Activated T-cell treated with anti-CD3 and anti-CD28 coated beads, Interleukin-2, amount 50 U/mL, for 24 hours (primary cell): ENCODE measurements around the gene CRTC3.
"Not testable (repeated sequence)": the region's sequence is repeated elsewhere in the genome, so short reads cannot be mapped to it uniquely, and the experiment has no call there.

Experiments
- DNase-seq: peaks from one replicate; pipeline ENCODE4 v3.0.0-alpha.2; 2020
- H3K27ac Mint-ChIP-seq: 2 replicates; pipeline ENCODE4 v1.8.0; 2020; ENCODE audit warnings: mild to moderate bottlenecking, mixed read lengths
- H3K27me3 Mint-ChIP-seq: 2 replicates; pipeline ENCODE4 v1.8.0; 2020; ENCODE audit warnings: mixed read lengths
- H3K36me3 Mint-ChIP-seq: 2 replicates; pipeline ENCODE4 v1.8.0; 2020; ENCODE audit warnings: low read depth, mixed read lengths
- H3K4me1 Mint-ChIP-seq: 2 replicates; pipeline ENCODE4 v1.8.0; 2020; ENCODE audit warnings: low read depth, mixed read lengths
- H3K4me3 Mint-ChIP-seq: 2 replicates; pipeline ENCODE4 v1.8.0; 2020; ENCODE audit warnings: mild to moderate bottlenecking, moderate library complexity, mixed read lengths
- H3K9me3 Mint-ChIP-seq: 2 replicates; pipeline ENCODE4 v1.8.0; 2020; ENCODE audit warnings: mixed read lengths

CRTC3 gene

GRCh38 chr15:90665288-90666134 is 135.8 kb downstream of the CRTC3 start:
- peak; percentile 74 for DNase-seq
- H3K27ac Mint-ChIP-seq: peak overlapping the region; percentile 84
- H3K27me3 Mint-ChIP-seq: peaks cover 29% of the 10 kb centered on the region
- H3K4me3 Mint-ChIP-seq: peak overlapping the region; percentile 79
- H3K36me3 Mint-ChIP-seq: no peaks in the 10 kb centered on the region
- H3K4me1 Mint-ChIP-seq: peaks cover 51% of the 10 kb centered on the region
- H3K9me3 Mint-ChIP-seq: no peaks in the 10 kb centered on the region

DNA sequence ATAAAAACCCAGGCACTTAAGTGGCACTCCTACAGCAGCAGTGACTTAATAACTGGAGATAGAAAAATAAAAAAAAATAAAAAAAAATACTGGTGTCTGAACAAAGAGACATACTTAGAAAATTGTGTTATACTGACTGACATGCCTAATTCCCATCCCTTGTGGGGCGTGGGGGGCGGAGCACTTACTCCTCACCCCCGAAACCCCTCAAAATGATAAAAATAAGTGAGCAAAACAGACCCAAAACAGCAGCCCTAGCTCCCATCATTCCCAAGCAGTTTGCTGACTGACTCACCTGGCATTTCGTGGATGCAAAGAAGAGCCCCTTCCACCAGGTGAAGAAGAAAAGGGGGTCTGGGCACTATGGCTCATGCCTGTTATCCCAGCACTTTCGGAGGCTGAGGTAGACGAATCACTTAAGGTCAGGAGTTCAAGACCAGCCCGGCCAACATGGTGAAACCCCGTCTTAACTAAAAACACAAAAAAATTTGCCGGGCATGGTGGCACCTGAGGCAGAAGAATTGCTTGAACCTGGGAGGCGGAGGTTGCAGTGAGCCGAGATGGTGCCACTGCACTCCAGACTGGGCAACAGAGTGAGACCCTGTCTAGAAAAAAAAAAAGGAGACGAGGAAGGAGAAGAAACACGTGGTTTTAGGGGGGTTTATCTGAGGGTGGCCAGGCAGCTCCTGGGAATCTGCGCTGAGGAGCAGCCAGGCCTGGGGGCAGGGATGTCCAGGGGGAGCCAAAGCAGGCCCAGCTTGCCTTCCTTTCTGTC is 136.6 kb downstream of the CRTC3 start:
- H3K36me3 Mint-ChIP-seq: no peaks in the 10 kb centered on the region
- H3K9me3 Mint-ChIP-seq: no peaks in the 10 kb centered on the region
- peaks cover 43% of the 10 kb centered on the region for H3K4me1 Mint-ChIP-seq
- H3K27ac Mint-ChIP-seq: peak overlapping the region; percentile 84
- no peak for DNase-seq
- H3K27me3 Mint-ChIP-seq: peaks cover 29% of the 10 kb centered on the region
- peak overlapping the region; percentile 79 for H3K4me3 Mint-ChIP-seq

DNA sequence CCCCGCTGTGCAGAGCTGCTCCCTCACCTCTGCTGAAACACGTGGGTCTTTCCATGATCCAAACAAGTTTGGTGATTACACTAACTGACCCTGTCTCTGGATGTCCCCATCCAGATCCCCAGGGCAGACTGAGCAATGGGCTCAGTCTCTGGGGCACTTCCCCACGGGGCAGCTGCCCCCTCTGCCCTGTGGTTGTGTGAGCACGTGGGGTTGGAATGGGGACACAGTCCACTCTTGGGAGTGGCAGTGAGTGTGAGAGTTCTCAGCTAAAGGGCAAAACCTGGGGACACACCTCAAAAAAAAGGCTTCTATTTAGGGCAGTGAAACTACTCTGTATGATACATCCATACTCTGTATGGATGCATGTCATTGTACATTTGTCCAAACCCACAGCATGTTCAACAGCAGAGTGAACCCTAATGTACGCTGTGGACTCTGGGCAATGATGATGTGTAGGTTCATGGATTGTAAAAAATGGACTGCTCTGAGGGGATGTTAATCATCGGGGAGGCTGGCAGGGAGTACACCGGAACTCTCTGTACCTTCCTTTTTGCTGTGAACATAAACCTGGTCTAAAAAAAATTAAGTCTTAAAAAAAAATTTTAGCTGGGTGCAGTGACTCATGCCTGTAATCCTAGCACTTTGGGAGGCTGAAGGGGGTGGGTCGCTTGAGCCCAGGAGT is 137.5 kb downstream of the CRTC3 start:
- no peak overlapping the region for H3K27ac Mint-ChIP-seq
- H3K9me3 Mint-ChIP-seq: no peaks in the 10 kb centered on the region
- DNase-seq: peak; percentile 23
- peaks cover 29% of the 10 kb centered on the region for H3K27me3 Mint-ChIP-seq
- H3K4me1 Mint-ChIP-seq: peaks cover 35% of the 10 kb centered on the region
- no peaks in the 10 kb centered on the region for H3K36me3 Mint-ChIP-seq
- H3K4me3 Mint-ChIP-seq: peak overlapping the region; percentile 3

DNA sequence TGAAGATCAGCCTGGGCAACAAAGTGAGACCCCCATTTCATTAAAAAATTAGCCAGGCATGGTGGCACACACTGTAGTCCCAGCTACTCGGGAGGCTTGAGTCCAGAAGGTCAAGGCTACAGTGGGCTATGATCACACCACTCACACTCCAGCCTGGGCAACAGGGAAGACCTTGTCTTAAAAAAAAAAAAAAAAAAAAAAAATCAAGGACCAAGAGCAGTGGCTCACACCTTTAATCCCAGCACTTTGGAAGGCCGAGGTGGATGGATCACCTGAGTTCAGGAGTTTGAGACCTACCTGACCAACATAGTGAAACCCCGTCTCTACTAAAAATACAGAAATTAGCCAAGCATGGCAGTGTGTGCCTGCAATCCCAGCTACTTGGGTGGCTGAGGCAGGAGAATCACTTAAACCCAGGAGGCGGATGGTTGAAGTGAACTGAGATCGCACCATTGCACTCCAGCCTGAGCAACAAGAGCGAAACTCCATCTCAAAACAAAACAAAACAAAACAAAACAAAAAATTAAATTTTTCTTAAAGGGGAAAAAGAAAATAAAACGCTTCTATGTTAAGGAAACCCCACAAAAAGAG is 138.1 kb downstream of the CRTC3 start:
- DNase-seq, H3K27ac Mint-ChIP-seq, H3K4me3 Mint-ChIP-seq, H3K9me3 Mint-ChIP-seq, H3K36me3 Mint-ChIP-seq: not testable (repeated sequence)
- peaks cover 25% of the 10 kb centered on the region for H3K27me3 Mint-ChIP-seq
- H3K4me1 Mint-ChIP-seq: peaks cover 33% of the 10 kb centered on the region

GRCh38 chr15:90670631-90671030 is 140.9 kb downstream of the CRTC3 start:
- not testable (repeated sequence) for H3K27me3 Mint-ChIP-seq

DNA sequence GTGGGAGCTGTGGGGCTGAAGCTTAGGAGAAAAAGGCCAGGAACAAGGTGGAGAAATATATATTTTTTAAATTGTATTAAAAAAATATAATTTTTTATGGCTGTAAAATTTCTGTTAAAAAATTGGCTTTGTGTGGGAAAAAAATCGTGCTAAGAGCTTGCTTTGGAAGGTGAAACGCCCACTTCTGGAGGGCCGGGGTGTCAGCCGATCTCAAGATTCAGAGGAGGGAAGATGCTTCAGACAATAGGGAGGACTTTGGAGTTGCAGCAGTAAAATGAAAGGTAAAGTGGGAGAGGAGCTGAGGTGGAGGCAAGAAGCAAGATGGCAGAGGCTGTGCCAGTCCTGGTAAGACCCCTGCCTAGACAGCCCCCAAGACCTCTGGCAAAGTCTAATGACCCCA is 141.5 kb downstream of the CRTC3 start:
- Mint-ChIP-seq H3K9me3 (no peaks in the 10 kb centered on the region), H3K4me3 (no peak overlapping the region), H3K27ac (no peak overlapping the region), H3K27me3 (peaks cover 7% of the 10 kb centered on the region), H3K36me3 (no peaks in the 10 kb centered on the region), H3K4me1 (peaks cover 12% of the 10 kb centered on the region)
- peak; percentile 5 for DNase-seq

More at GRCh38 chr15:90670631-90671030, 140.9 kb downstream of the CRTC3 start:
- H3K4me1 Mint-ChIP-seq: peaks cover 18% of the 10 kb centered on the region
- not testable (repeated sequence) for H3K36me3 Mint-ChIP-seq, H3K27ac Mint-ChIP-seq, H3K4me3 Mint-ChIP-seq, H3K9me3 Mint-ChIP-seq
- DNase-seq: peak; percentile 28

- H3K27ac Mint-ChIP-seq, H3K9me3 Mint-ChIP-seq: not testable (repeated sequence)
- peaks cover 10% of the 10 kb centered on the region for H3K4me1 Mint-ChIP-seq
These were observed 143.6 kb downstream of the CRTC3 start for GRCh38 chr15:90673357-90673756.

DNA sequence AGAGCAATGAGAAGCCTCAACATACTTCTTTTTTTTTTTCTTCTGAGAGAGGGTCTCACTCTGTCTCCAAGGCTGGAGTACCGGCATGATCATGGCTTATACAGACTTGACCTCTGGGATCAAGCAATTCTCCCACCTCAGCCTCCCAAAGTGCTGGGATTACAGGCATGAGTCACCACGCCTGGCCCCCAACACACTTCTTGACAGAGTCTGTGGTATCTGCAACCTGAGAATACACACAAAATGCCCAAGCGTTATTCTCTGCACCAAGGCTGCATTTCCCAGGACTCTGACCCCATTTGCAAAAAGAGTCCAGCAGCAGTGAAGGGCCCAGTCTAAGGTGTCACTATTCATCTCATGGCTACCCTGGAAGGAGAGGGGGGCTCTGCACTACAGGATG is 144.8 kb downstream of the CRTC3 start:
- Mint-ChIP-seq H3K4me3 (no peak overlapping the region), H3K9me3 (no peaks in the 10 kb centered on the region), H3K27ac (no peak overlapping the region), H3K27me3 (no peaks in the 10 kb centered on the region), H3K36me3 (no peaks in the 10 kb centered on the region), H3K4me1 (peaks cover 18% of the 10 kb centered on the region)
- no peak for DNase-seq

More at GRCh38 chr15:90673357-90673756, 143.6 kb downstream of the CRTC3 start:
- H3K36me3 Mint-ChIP-seq, H3K4me3 Mint-ChIP-seq, DNase-seq, H3K27me3 Mint-ChIP-seq: not testable (repeated sequence)

DNA sequence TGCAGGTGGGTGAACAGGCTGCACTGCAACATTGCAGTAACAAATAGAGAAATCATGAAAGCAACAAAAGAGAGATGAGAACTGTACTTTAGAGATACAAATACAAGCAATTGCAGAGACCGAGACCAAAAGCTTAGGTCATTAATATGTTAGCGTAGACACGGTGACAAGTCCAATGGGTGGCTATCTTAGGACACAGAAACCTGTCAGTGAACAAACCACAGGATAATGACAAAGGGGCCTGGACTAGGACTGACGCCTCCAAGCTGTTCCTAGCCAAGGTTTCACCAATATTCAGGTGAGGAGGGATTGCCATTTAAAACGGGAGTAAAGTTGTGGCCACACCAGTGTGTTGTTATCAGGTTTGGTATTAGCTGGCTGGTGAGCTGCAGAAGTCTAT is 145.7 kb downstream of the CRTC3 start:
- Mint-ChIP-seq H3K4me3 (no peak overlapping the region), H3K4me1 (peaks cover 27% of the 10 kb centered on the region), H3K27ac (no peak overlapping the region), H3K36me3 (no peaks in the 10 kb centered on the region), H3K9me3 (no peaks in the 10 kb centered on the region), H3K27me3 (no peaks in the 10 kb centered on the region)
- no peak for DNase-seq

- no peaks in the 10 kb centered on the region for H3K27me3 Mint-ChIP-seq
- H3K4me1 Mint-ChIP-seq: peaks cover 33% of the 10 kb centered on the region
- no peaks in the 10 kb centered on the region for H3K36me3 Mint-ChIP-seq
- DNase-seq: no peak
- no peaks in the 10 kb centered on the region for H3K9me3 Mint-ChIP-seq
- no peak overlapping the region for H3K4me3 Mint-ChIP-seq
- peak overlapping the region; percentile 46 for H3K27ac Mint-ChIP-seq
These were observed 148.4 kb downstream of the CRTC3 start for GRCh38 chr15:90677807-90678790.

DNA sequence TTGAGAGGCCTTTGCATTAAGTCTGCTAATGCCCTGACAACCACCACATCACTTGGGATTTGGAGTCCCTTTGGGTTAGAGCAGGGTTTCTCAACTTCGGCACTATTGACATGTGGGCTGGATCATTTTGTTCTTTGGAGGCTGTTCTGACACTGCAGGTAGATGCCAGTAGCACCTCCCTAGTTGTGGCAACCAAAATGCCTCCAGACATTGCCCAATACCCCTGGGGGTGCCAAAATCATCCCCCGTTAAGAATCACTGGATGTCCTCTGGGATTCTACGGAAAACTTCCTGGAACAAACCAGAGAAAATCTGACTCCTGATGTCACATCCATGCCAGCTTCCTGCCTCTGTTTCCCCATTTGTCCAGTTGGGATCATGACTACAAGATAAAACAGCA is 150.2 kb downstream of the CRTC3 start:
- H3K36me3 Mint-ChIP-seq: no peaks in the 10 kb centered on the region
- H3K4me1 Mint-ChIP-seq: peaks cover 41% of the 10 kb centered on the region
- no peak overlapping the region for H3K27ac Mint-ChIP-seq
- DNase-seq: no peak
- no peaks in the 10 kb centered on the region for H3K9me3 Mint-ChIP-seq
- H3K27me3 Mint-ChIP-seq: no peaks in the 10 kb centered on the region
- H3K4me3 Mint-ChIP-seq: no peak overlapping the region

DNA sequence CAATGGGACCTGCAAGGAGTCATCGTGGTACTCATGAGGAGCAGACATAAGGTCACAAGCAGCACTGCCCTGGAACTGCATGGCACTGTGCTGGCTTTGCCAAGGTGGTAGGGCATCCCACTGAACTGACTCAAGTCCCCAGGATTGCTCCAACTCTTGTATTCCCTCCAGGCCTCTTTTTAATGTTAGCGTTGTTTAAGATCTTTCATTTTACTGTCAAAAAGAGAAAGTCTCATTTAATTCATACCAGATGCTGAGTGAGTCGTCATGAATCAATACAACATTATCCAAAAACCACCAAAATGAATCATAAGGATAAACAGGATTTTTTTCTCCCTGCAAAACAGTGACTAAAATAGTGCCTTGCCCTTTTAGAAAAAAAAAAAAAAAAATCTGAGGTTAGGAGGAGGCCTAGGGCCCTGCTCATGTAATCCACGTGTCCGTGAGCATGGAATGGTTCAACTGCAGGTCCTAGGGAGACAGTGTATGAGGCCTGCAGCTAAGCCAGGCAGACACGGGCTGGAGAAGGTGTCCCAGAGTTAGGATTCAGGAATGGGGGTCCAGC is 150.7 kb downstream of the CRTC3 start:
- H3K27ac Mint-ChIP-seq: no peak overlapping the region
- no peak for DNase-seq
- H3K36me3 Mint-ChIP-seq: no peaks in the 10 kb centered on the region
- no peaks in the 10 kb centered on the region for H3K9me3 Mint-ChIP-seq
- H3K4me3 Mint-ChIP-seq: no peak overlapping the region
- H3K27me3 Mint-ChIP-seq: no peaks in the 10 kb centered on the region
- H3K4me1 Mint-ChIP-seq: peaks cover 43% of the 10 kb centered on the region

GRCh38 chr15:90681056-90681455 is 151.3 kb downstream of the CRTC3 start:
- H3K27ac Mint-ChIP-seq: no peak overlapping the region
- H3K4me3 Mint-ChIP-seq: no peak overlapping the region
- DNase-seq: no peak
- no peaks in the 10 kb centered on the region for H3K27me3 Mint-ChIP-seq
- peaks cover 48% of the 10 kb centered on the region for H3K4me1 Mint-ChIP-seq
- no peaks in the 10 kb centered on the region for H3K9me3 Mint-ChIP-seq
- no peaks in the 10 kb centered on the region for H3K36me3 Mint-ChIP-seq
